IMR-90 (cell line): ENCODE data around the gene CEACAM8. TPM values are rescaled to one million over a fixed set of nuclear protein-coding genes. Genes with fewer than 3 reads are reported as not detected.

Experiments
- ATAC-seq: fragments of 200-7000 bp; cut with Tn5 transposase; 2 replicates; pipeline ENCODE4 v1.9.1; 2020; ENCODE audit warnings: low read depth, mild to moderate bottlenecking, moderate library complexity
- BruUV-seq: library from RNA; stranded (reverse); fragments of 400-500 nt; replicated peaks from 2 replicates; lab custom pipeline; 2021; lab: Mats Ljungman, UMichigan
- CTCF ChIA-PET: fragments of 300-600 bp; formaldehyde crosslinking; extraction: SDS; loops from one replicate; lab custom pipeline; 2021; ENCODE audit warnings: antibody characterized with exemption; lab: Yijun Ruan, JAX
- POLR2A ChIA-PET: fragments of 300-600 bp; sonication (Branson Sonifier 250); formaldehyde crosslinking; loops from one replicate; lab custom pipeline; 2022; ENCODE audit warnings: antibody characterized with exemption; ENCODE audit not compliant: unreplicated experiment; lab: Charles Lee
- DNase-seq: peaks from one replicate; pipeline ENCODE4 v3.0.0; 2013
- H2AFZ ChIP-seq: replicated peaks from 2 replicates; pipeline ENCODE3; 2013; ENCODE audit warnings: low read length, mild to moderate bottlenecking; ENCODE audit not compliant: poor library complexity
- H2AK5ac ChIP-seq: 2 replicates; pipeline ENCODE4 v1.6.1; 2013; ENCODE audit warnings: low read depth, low read length, inconsistent platforms
- H2AK9ac ChIP-seq: replicated peaks from 2 replicates; pipeline ENCODE3; 2013; ENCODE audit warnings: mild to moderate bottlenecking, low read depth, low read length, moderate library complexity; ENCODE audit not compliant: poor library complexity
- H2BK120ac ChIP-seq: 2 replicates; pipeline ENCODE4 v1.6.1; 2013; ENCODE audit warnings: low read depth, low read length, inconsistent platforms
- H2BK15ac ChIP-seq: 3 replicates; pipeline ENCODE4 v1.6.1; 2013; ENCODE audit warnings: low read depth, low read length, inconsistent platforms
- H2BK20ac ChIP-seq: 2 replicates; pipeline ENCODE4 v1.6.1; 2013; ENCODE audit warnings: low read depth, mild to moderate bottlenecking, inconsistent platforms, low read length, moderate library complexity
- H2BK5ac ChIP-seq: 2 replicates; pipeline ENCODE4 v1.6.1; 2013; ENCODE audit warnings: mild to moderate bottlenecking, low read depth, low read length, inconsistent platforms; ENCODE audit not compliant: poor library complexity, severe bottlenecking
- H3K14ac ChIP-seq: replicated peaks from 2 replicates; pipeline ENCODE4 v1.6.1; 2013; ENCODE audit warnings: low read depth, low read length, inconsistent platforms
- H3K18ac ChIP-seq: 2 replicates; pipeline ENCODE4 v1.6.1; 2013; ENCODE audit warnings: low read depth, low read length, control low read depth
- H3K23ac ChIP-seq: 2 replicates; pipeline ENCODE4 v1.6.1; 2013; ENCODE audit warnings: low read depth, low read length, inconsistent platforms
- H3K27ac ChIP-seq: 2 replicates; pipeline ENCODE4 v1.5.1; 2013; ENCODE audit warnings: mild to moderate bottlenecking, control low read depth, low read length; ENCODE audit not compliant: insufficient read depth
- H3K27me3 ChIP-seq: 2 replicates; pipeline ENCODE4 v1.6.1; 2013; ENCODE audit warnings: low read length; ENCODE audit not compliant: control insufficient read depth, insufficient read depth
- H3K36me3 ChIP-seq: 2 replicates; pipeline ENCODE4 v1.6.1; 2013; ENCODE audit warnings: low read length, mixed read lengths; ENCODE audit not compliant: control insufficient read depth, insufficient read depth
- H3K4ac ChIP-seq: 2 replicates; pipeline ENCODE4 v1.6.1; 2013; ENCODE audit warnings: low read depth, low read length, inconsistent platforms
- H3K4me1 ChIP-seq: 2 replicates; pipeline ENCODE4 v1.6.1; 2013; ENCODE audit warnings: low read length, mixed read lengths; ENCODE audit not compliant: control insufficient read depth, insufficient read depth
- H3K4me2 ChIP-seq: 2 replicates; pipeline ENCODE4 v1.6.1; 2013; ENCODE audit warnings: low read depth, mild to moderate bottlenecking, control low read depth, low read length, moderate library complexity
- H3K4me3 ChIP-seq: 2 replicates; pipeline ENCODE4 v1.5.1; 2013; ENCODE audit warnings: low read depth, mild to moderate bottlenecking, control low read depth, low read length, moderate library complexity; ENCODE audit not compliant: insufficient read depth
- H3K56ac ChIP-seq: 2 replicates; pipeline ENCODE4 v1.6.1; 2013; ENCODE audit warnings: low read length, inconsistent platforms; ENCODE audit not compliant: insufficient read depth; ENCODE audit errors: extremely low read depth
- H3K79me1 ChIP-seq, 2 experiments: 2 replicates each; pipeline ENCODE4 v1.6.1; 2013; ENCODE audit warnings: low read length in 2 of 2, inconsistent platforms in 1 of 2, low read depth in 1 of 2
- H3K9ac ChIP-seq: 2 replicates; pipeline ENCODE4 v1.6.1; 2013; ENCODE audit warnings: low read depth, low read length, control low read depth
- H3K9me1 ChIP-seq: 2 replicates; pipeline ENCODE4 v1.6.1; 2013; ENCODE audit warnings: low read length, inconsistent platforms; ENCODE audit not compliant: insufficient read depth
- H3K9me3 ChIP-seq: 2 replicates; pipeline ENCODE4 v1.6.1; 2013; ENCODE audit warnings: low read length; ENCODE audit not compliant: control insufficient read depth, insufficient read depth
- H4K20me1 ChIP-seq: 2 replicates; pipeline ENCODE4 v1.6.1; 2013; ENCODE audit warnings: low read length, inconsistent platforms; ENCODE audit not compliant: insufficient read depth
- H4K5ac ChIP-seq: 2 replicates; pipeline ENCODE4 v1.6.1; 2013; ENCODE audit warnings: mild to moderate bottlenecking, low read depth, low read length, control low read depth
- H4K8ac ChIP-seq, 2 experiments: 2 replicates each; pipeline ENCODE4 v1.6.1; 2013; ENCODE audit warnings: low read depth in 2 of 2, low read length in 2 of 2, control low read depth in 1 of 2, inconsistent platforms in 1 of 2
- H4K91ac ChIP-seq: 2 replicates; pipeline ENCODE4 v1.6.1; 2013; ENCODE audit warnings: low read depth, low read length, inconsistent platforms; ENCODE audit not compliant: insufficient read depth
- BHLHE40 ChIP-seq: fragments of 150-350 bp; IDR thresholded peaks from 2 replicates; pipeline ENCODE4 v1.6.1; 2016; ENCODE audit warnings: mild to moderate bottlenecking, low read depth, low read length
- CEBPB ChIP-seq: IDR thresholded peaks from 2 replicates; pipeline ENCODE4 v1.6.1; 2012; ENCODE audit warnings: low read depth, low read length, improper control_type of control experiment
- CHD1 ChIP-seq: IDR thresholded peaks from 2 replicates; pipeline ENCODE4 v1.6.1; 2012; ENCODE audit warnings: low read depth, low read length, improper control_type of control experiment
- CTCF ChIP-seq: conservative IDR thresholded peaks from 2 replicates; pipeline ENCODE4 v1.5.1; 2012; ENCODE audit warnings: mild to moderate bottlenecking, low read depth, low read length, improper control_type of control experiment
- ELK1 ChIP-seq: fragments of 150-350 bp; IDR thresholded peaks from 2 replicates; pipeline ENCODE4 v1.6.1; 2016; ENCODE audit warnings: low read depth, mild to moderate bottlenecking, low read length, moderate library complexity, borderline replicate concordance
- MAZ ChIP-seq: IDR thresholded peaks from 2 replicates; pipeline ENCODE4 v1.6.1; 2012; ENCODE audit warnings: low read depth, mild to moderate bottlenecking, low read length, improper control_type of control experiment, moderate library complexity, borderline replicate concordance
- MXI1 ChIP-seq: IDR thresholded peaks from 2 replicates; pipeline ENCODE4 v1.6.1; 2012; ENCODE audit warnings: low read depth, mild to moderate bottlenecking, low read length, moderate library complexity, borderline replicate concordance
- NFE2L2 ChIP-seq: fragments of 150-350 bp; IDR thresholded peaks from 2 replicates; pipeline ENCODE4 v1.6.1; 2016; ENCODE audit warnings: low read depth, mild to moderate bottlenecking, low read length
- POLR2A ChIP-seq: IDR thresholded peaks from 2 replicates; pipeline ENCODE4 v1.6.1; 2012; ENCODE audit warnings: mild to moderate bottlenecking, low read depth, low read length
- RAD21 ChIP-seq: IDR thresholded peaks from 2 replicates; pipeline ENCODE4 v1.6.1; 2012; ENCODE audit warnings: low read length, improper control_type of control experiment
- RCOR1 ChIP-seq: IDR thresholded peaks from 2 replicates; pipeline ENCODE4 v1.6.1; 2012; ENCODE audit warnings: mild to moderate bottlenecking, low read length, improper control_type of control experiment; ENCODE audit not compliant: insufficient replicate concordance
- RFX5 ChIP-seq: IDR thresholded peaks from 2 replicates; pipeline ENCODE4 v1.8.0; 2012; ENCODE audit warnings: low read depth, mild to moderate bottlenecking, low read length, moderate library complexity
- SMC3 ChIP-seq: fragments of 150-350 bp; IDR thresholded peaks from 2 replicates; pipeline ENCODE4 v1.6.1; 2016; ENCODE audit warnings: low read depth, mild to moderate bottlenecking, antibody characterized with exemption, low read length, moderate library complexity
- WGBS, 2 experiments: methylation state at CpG; one replicate each; pipeline versions ENCODE4 v1.1.5 to v1.1.7; 2013; ENCODE audit warnings: missing lambda C conversion rate in 2 of 2; ENCODE audit not compliant: insufficient read length in 1 of 2; ENCODE audit errors: extremely low coverage in 2 of 2; 5-methylcytosine and 5-hydroxymethylcytosine counted together
- dilution Hi-C: fragments of 300-500 bp; cut with HindIII; formaldehyde crosslinking; loops from one replicate; pipeline ENCODE4 v1.14.3; 2018; ENCODE audit warnings: low sequenced_read_pairs; ENCODE audit not compliant: unreplicated experiment
- in situ Hi-C: fragments of 300-500 bp; cut with MboI; formaldehyde crosslinking; loops from 3 replicates; pipeline ENCODE4 v1.14.3; 2019; ENCODE audit warnings: low sequenced_read_pairs, inconsistent platforms, mixed read lengths
- intact Hi-C: fragments of 100-400 bp; cut with micrococcal nuclease; formaldehyde crosslinking; loops from 2 replicates; pipeline ENCODE4 v1.10.0; 2022
- polyA plus RNA-seq, 3 experiments: library from polyadenylated mRNA; depleted of rRNA; stranded (reverse); fragments of >200 nt; gene quantifications; 2 replicates each; pipeline ENCODE4 v1.2.3, GENCODE V29; 2012; ENCODE audit warnings: low replicate concordance in 1 of 3
- total RNA-seq: library from RNA; depleted of rRNA; stranded (reverse); fragments of >200 nt; gene quantifications from 2 replicates; pipeline ENCODE4 v1.2.3, GENCODE V29; 2012

Gene CEACAM8
- total and polyA plus RNA-seq, 2 of the 4 experiments (the other 2 are of a cell fraction) = not detected

GRCh38 chr19:42563352-42564210 lies 31.1 kb downstream of the CEACAM8 start (continued):
- peak; percentile 63 for TF ChIP-seq CTCF

- no peak for ATAC-seq
- no peaks in the 10 kb centered on the region for H3K9me1 ChIP-seq
- H3K9ac ChIP-seq = no peak overlapping the region
- no TSS peak for BruUV-seq
- peaks cover 3% of the 10 kb centered on the region; the same call in 1 of the 2 replicates for H3K9me3 ChIP-seq
- H3K36me3 ChIP-seq = no peaks in the 10 kb centered on the region
- H2BK20ac ChIP-seq = no peak overlapping the region
- POLR2A ChIA-PET = no interaction called here
- no peak overlapping the region for H4K5ac ChIP-seq
- no peak overlapping the region for H3K4me2 ChIP-seq
- H2BK5ac ChIP-seq = no peak overlapping the region
- CTCF ChIA-PET = no interaction called here
- peaks cover 35% of the 10 kb centered on the region for H3K27me3 ChIP-seq
- no peak for DNase-seq
- H3K4me3 ChIP-seq = no peak overlapping the region
- no CpG with 5 or more reads among the region's 2 CpGs for WGBS, 2 experiments
- no peak overlapping the region for H3K14ac ChIP-seq
- H3K56ac ChIP-seq = no peak overlapping the region
- H4K8ac ChIP-seq = no peak overlapping the region
- H3K4ac ChIP-seq = no peak overlapping the region
- intact Hi-C loops = no loop called here
- no peak overlapping the region for H2AFZ ChIP-seq
- H2AK9ac ChIP-seq = no peak overlapping the region
- dilution Hi-C loops = no loop called here
- no peaks in the 10 kb centered on the region for H3K79me1 ChIP-seq
- no peak overlapping the region for H3K18ac ChIP-seq
- H3K23ac ChIP-seq = no peak overlapping the region
- no peak overlapping the region for H3K27ac ChIP-seq
- in situ Hi-C loops = no loop called here
- no peak overlapping the region for H2BK120ac ChIP-seq
- H4K20me1 ChIP-seq = no peaks in the 10 kb centered on the region
- no peak overlapping the region for H2AK5ac ChIP-seq
- H3K4me1 ChIP-seq = no peaks in the 10 kb centered on the region
- H2BK15ac ChIP-seq = no peak overlapping the region
- H4K91ac ChIP-seq = no peak overlapping the region
- no peak for TF ChIP-seq RCOR1
- TF ChIP-seq POLR2A = no peak
- TF ChIP-seq CHD1 = no peak
- TF ChIP-seq RAD21 = no peak
- TF ChIP-seq RFX5 = no peak
- no peak for TF ChIP-seq ELK1
- TF ChIP-seq SMC3 = no peak
- no peak for TF ChIP-seq CEBPB
- TF ChIP-seq BHLHE40 = no peak
- TF ChIP-seq MXI1 = no peak
- TF ChIP-seq MAZ = no peak
- no peak for TF ChIP-seq NFE2L2
Observed at GRCh38 chr19:42561512-42561911, 33.2 kb downstream of the CEACAM8 start.
